ENCODE results near the gene MAP3K6. TPM values are rescaled to one million over a fixed set of nuclear protein-coding genes. Genes with fewer than 3 reads are reported as not detected.

Gene MAP3K6
- total RNA-seq, 1 donor from 2014 or later: 149 TPM

GRCh38 chr1:27361553-27361952 is 5.2 kb downstream of the MAP3K6 start:
- Histone ChIP-seq H3K4me1 (peaks cover 35% of the 10 kb centered on the region), H3K9me3 (no peaks in the 10 kb centered on the region), H3K36me3 (peaks cover 0 to 72% of the 10 kb centered on the region in 2 donors), H3K27ac (no peak overlapping the region), H3K27me3 (no peaks in the 10 kb centered on the region), H3K4me3 (no peak overlapping the region)
- no peak for DNase-seq (ENCODE audit: extremely low spot score in 2 of 2)
- intact Hi-C loops (cut with DNase I): no loop called here
- TF ChIP-seq, protein P1, sequence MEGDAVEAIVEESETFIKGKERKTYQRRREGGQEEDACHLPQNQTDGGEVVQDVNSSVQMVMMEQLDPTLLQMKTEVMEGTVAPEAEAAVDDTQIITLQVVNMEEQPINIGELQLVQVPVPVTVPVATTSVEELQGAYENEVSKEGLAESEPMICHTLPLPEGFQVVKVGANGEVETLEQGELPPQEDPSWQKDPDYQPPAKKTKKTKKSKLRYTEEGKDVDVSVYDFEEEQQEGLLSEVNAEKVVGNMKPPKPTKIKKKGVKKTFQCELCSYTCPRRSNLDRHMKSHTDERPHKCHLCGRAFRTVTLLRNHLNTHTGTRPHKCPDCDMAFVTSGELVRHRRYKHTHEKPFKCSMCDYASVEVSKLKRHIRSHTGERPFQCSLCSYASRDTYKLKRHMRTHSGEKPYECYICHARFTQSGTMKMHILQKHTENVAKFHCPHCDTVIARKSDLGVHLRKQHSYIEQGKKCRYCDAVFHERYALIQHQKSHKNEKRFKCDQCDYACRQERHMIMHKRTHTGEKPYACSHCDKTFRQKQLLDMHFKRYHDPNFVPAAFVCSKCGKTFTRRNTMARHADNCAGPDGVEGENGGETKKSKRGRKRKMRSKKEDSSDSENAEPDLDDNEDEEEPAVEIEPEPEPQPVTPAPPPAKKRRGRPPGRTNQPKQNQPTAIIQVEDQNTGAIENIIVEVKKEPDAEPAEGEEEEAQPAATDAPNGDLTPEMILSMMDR (IDR thresholded peaks at IDR 0.05): no peak
- TF ChIP-seq POLR2AphosphoS5 (IDR thresholded peaks at IDR 0.05; ENCODE audit: insufficient read depth in 1 of 2, low read depth in 1 of 2) (no peak), POLR2A (IDR thresholded peaks at IDR 0.05) (no peak)

GRCh38 chr1:27361044-27361402 is 5.7 kb downstream of the MAP3K6 start:
- peaks cover 0 to 77% of the 10 kb centered on the region in 2 donors for H3K36me3 ChIP-seq
- H3K4me1 ChIP-seq: peaks cover 35% of the 10 kb centered on the region
- no peaks in the 10 kb centered on the region for H3K9me3 ChIP-seq

GRCh38 chr1:27360159-27361043 is 6.4 kb downstream of the MAP3K6 start:
- no peak for DNase-seq (ENCODE audit: extremely low spot score in 2 of 2)
- Histone ChIP-seq H3K4me3 (peak overlapping the region in 1 of 2 donors; percentile 12), H3K27ac (no peak overlapping the region), H3K9me3 (no peaks in the 10 kb centered on the region), H3K27me3 (no peaks in the 10 kb centered on the region), H3K36me3 (peaks cover 0 to 83% of the 10 kb centered on the region in 2 donors), H3K4me1 (peaks cover 35% of the 10 kb centered on the region)
- TF ChIP-seq POLR2AphosphoS5 (IDR thresholded peaks at IDR 0.05; ENCODE audit: insufficient read depth in 1 of 2, low read depth in 1 of 2) (no peak), POLR2A (IDR thresholded peaks at IDR 0.05) (no peak)
- TF ChIP-seq, protein P1 (IDR thresholded peaks at IDR 0.05): no peak
- intact Hi-C loops (cut with DNase I): no loop called here

More at GRCh38 chr1:27361044-27361402, 5.7 kb downstream of the MAP3K6 start:
- H3K27me3 ChIP-seq: no peaks in the 10 kb centered on the region
- H3K27ac ChIP-seq: no peak overlapping the region
- TF ChIP-seq POLR2A (IDR thresholded peaks at IDR 0.05) (no peak), POLR2AphosphoS5 (IDR thresholded peaks at IDR 0.05; ENCODE audit: insufficient read depth in 1 of 2, low read depth in 1 of 2) (no peak)
- TF ChIP-seq, protein P1 (IDR thresholded peaks at IDR 0.05): no peak
- no peak overlapping the region for H3K4me3 ChIP-seq
- DNase-seq (ENCODE audit: extremely low spot score in 2 of 2): no peak
- intact Hi-C loops (cut with DNase I): no loop called here

DNA sequence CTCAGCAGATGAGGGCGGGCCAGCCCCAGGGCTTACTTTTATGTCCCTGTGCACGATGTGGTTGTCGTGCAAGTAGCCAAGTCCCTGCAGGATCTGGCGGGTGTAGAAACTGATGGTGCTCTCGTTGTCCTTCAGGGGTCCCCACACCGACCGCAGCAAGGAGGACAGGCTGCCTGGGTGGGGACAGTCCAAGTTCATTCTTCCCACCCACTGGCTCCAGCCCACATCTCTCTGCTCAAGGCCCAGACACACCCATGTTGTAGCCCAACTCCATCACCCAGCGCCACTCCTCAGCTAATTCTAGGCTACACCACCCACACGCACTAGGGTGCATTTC is 7.0 kb downstream of the MAP3K6 start:
- intact Hi-C loops (cut with DNase I): no loop called here
- Histone ChIP-seq H3K4me3 (no peak overlapping the region), H3K4me1 (peaks cover 29% of the 10 kb centered on the region), H3K27ac (no peak overlapping the region), H3K36me3 (peaks cover 0 to 89% of the 10 kb centered on the region in 2 donors), H3K9me3 (no peaks in the 10 kb centered on the region), H3K27me3 (no peaks in the 10 kb centered on the region)
- no peak for DNase-seq (ENCODE audit: extremely low spot score in 2 of 2)
- TF ChIP-seq POLR2AphosphoS5 (IDR thresholded peaks at IDR 0.05; ENCODE audit: insufficient read depth in 1 of 2, low read depth in 1 of 2) (no peak), POLR2A (IDR thresholded peaks at IDR 0.05) (no peak)
- TF ChIP-seq, protein P1 (IDR thresholded peaks at IDR 0.05): no peak

- Histone ChIP-seq H3K27ac (no peak overlapping the region), H3K4me1 (peaks cover 21% of the 10 kb centered on the region), H3K36me3 (peaks cover 0 to 92% of the 10 kb centered on the region in 2 donors), H3K27me3 (no peaks in the 10 kb centered on the region), H3K4me3 (no peak overlapping the region), H3K9me3 (no peaks in the 10 kb centered on the region)
- intact Hi-C loops (cut with DNase I): no loop called here
- no peak for DNase-seq (ENCODE audit: extremely low spot score in 2 of 2)
- TF ChIP-seq, protein P1 (IDR thresholded peaks at IDR 0.05): no peak
- TF ChIP-seq POLR2AphosphoS5 (IDR thresholded peaks at IDR 0.05; ENCODE audit: insufficient read depth in 1 of 2, low read depth in 1 of 2) (no peak), POLR2A (IDR thresholded peaks at IDR 0.05) (no peak)
Observed at GRCh38 chr1:27358928-27359313, 7.8 kb downstream of the MAP3K6 start.

Measured in vagina (tissue), 2 donors.